Measurements from ENCODE around the gene NRXN3. TPM values are rescaled to one million over a fixed set of nuclear protein-coding genes. Genes with fewer than 3 reads are reported as not detected.

Gene NRXN3
- total RNA-seq, 1 donor from 2014 or later, result 19.8 TPM

- H3K4me3 Mint-ChIP-seq, result peak overlapping the region; percentile 24
- peak; percentile 20 for TF ChIP-seq CTCF (conservative IDR thresholded peaks at IDR 0.05)
- H3K36me3 Mint-ChIP-seq, result no peaks in the 10 kb centered on the region
- H3K9me3 Mint-ChIP-seq, result no peaks in the 10 kb centered on the region
- H3K27ac Mint-ChIP-seq, result peak overlapping the region; percentile 16
- H3K27me3 Mint-ChIP-seq, result no peaks in the 10 kb centered on the region
- DNase-seq (ENCODE audit: extremely low spot score, unreplicated experiment), result no peak
- peaks cover 27% of the 10 kb centered on the region for H3K4me1 Mint-ChIP-seq (ENCODE audit: unreplicated experiment)
Measured at GRCh38 chr14:79502136-79502750, 1332.1 kb downstream of the NRXN3 start.

GRCh38 chr14:79502751-79503148, 1332.6 kb downstream of the NRXN3 start:
- Mint-ChIP-seq H3K4me1 (ENCODE audit: unreplicated experiment) (peaks cover 27% of the 10 kb centered on the region), H3K27ac (peak overlapping the region; percentile 16), H3K9me3 (no peaks in the 10 kb centered on the region), H3K4me3 (peak overlapping the region; percentile 24), H3K36me3 (no peaks in the 10 kb centered on the region), H3K27me3 (no peaks in the 10 kb centered on the region)
- TF ChIP-seq CTCF (conservative IDR thresholded peaks at IDR 0.05), result no peak
- DNase-seq (ENCODE audit: extremely low spot score, unreplicated experiment), result no peak

GRCh38 chr14:79510659-79511058, 1340.5 kb downstream of the NRXN3 start:
- H3K36me3 Mint-ChIP-seq, result no peaks in the 10 kb centered on the region
- H3K4me1 Mint-ChIP-seq (ENCODE audit: unreplicated experiment), result peaks cover 26% of the 10 kb centered on the region
- H3K9me3 Mint-ChIP-seq, result peaks cover 5% of the 10 kb centered on the region
- no peaks in the 10 kb centered on the region for H3K27me3 Mint-ChIP-seq
- no peak overlapping the region for H3K27ac Mint-ChIP-seq
- TF ChIP-seq CTCF (conservative IDR thresholded peaks at IDR 0.05), result no peak
- DNase-seq (ENCODE audit: extremely low spot score, unreplicated experiment), result no peak
- peak overlapping the region; percentile 15 for H3K4me3 Mint-ChIP-seq

GRCh38 chr14:79511146-79511545, 1341.0 kb downstream of the NRXN3 start:
- Mint-ChIP-seq H3K4me3 (no peak overlapping the region), H3K9me3 (peaks cover 5% of the 10 kb centered on the region), H3K36me3 (no peaks in the 10 kb centered on the region), H3K4me1 (ENCODE audit: unreplicated experiment) (peaks cover 29% of the 10 kb centered on the region), H3K27ac (no peak overlapping the region), H3K27me3 (no peaks in the 10 kb centered on the region)
- no peak for TF ChIP-seq CTCF (conservative IDR thresholded peaks at IDR 0.05)
- no peak for DNase-seq (ENCODE audit: extremely low spot score, unreplicated experiment)

- TF ChIP-seq CTCF (conservative IDR thresholded peaks at IDR 0.05), result no peak
- Mint-ChIP-seq H3K4me1 (ENCODE audit: unreplicated experiment) (peaks cover 42% of the 10 kb centered on the region), H3K27ac (no peak overlapping the region), H3K36me3 (no peaks in the 10 kb centered on the region), H3K27me3 (no peaks in the 10 kb centered on the region), H3K9me3 (peaks cover 5% of the 10 kb centered on the region), H3K4me3 (no peak overlapping the region)
- DNase-seq (ENCODE audit: extremely low spot score, unreplicated experiment), result no peak
Measured at GRCh38 chr14:79513446-79513845, 1343.3 kb downstream of the NRXN3 start.
